B cell (primary cell): ENCODE data around the gene LUZP1. TPM values are rescaled to one million over a fixed set of nuclear protein-coding genes. Genes with fewer than 3 reads are reported as not detected.

Source experiments
- ATAC-seq: fragments of 200-7000 bp; cut with Tn5 transposase; one replicate; pipeline ENCODE4 v1.10.0; 2021; ENCODE audit warnings: low read depth, mild to moderate bottlenecking, moderate number of reproducible peaks, moderate library complexity
- CTCF ChIA-PET: fragments of 350-600 bp; sonication (Branson Sonifier 250); formaldehyde crosslinking; loops from one replicate; lab custom pipeline; 2021; ENCODE audit warnings: antibody characterized with exemption, inconsistent platforms; lab: Charles Lee
- POLR2A ChIA-PET: fragments of 350-600 bp; sonication (Branson Sonifier 250); formaldehyde crosslinking; loops from one replicate; lab custom pipeline; 2021; ENCODE audit warnings: antibody characterized with exemption; lab: Charles Lee
- DNase-seq: peaks from one replicate; pipeline ENCODE4 v3.0.0; 2013
- H2AFZ ChIP-seq: 2 replicates; pipeline ENCODE4 v1.6.1; 2012; ENCODE audit warnings: mild to moderate bottlenecking, low read depth, low read length; ENCODE audit not compliant: insufficient read depth, poor library complexity, severe bottlenecking
- H3K27ac ChIP-seq, 2 donors: 1 replicate in 1 of 2; 2 replicates in 1 of 2; pipeline ENCODE4 v1.5.1; 2012 to 2013; ENCODE audit warnings: low read length in 2 of 2, mild to moderate bottlenecking in 2 of 2, moderate library complexity in 1 of 2
- H3K27me3 ChIP-seq, 4 experiments: fragments of 200-600 bp in 1 of 4; sonication (generic) in 1 of 4; replicated peaks in 1 of 4; 1 replicate in 2 of 4; 2 replicates in 2 of 4; pipeline versions ENCODE4 v1.6.1 to v1.7.0; 2013 to 2016; ENCODE audit warnings: low read length in 3 of 4, mild to moderate bottlenecking in 2 of 4, mixed read lengths in 1 of 4, moderate library complexity in 1 of 4; ENCODE audit not compliant: insufficient read depth in 4 of 4, control insufficient read depth in 3 of 4; ENCODE audit errors: control extremely low read depth in 1 of 4
- H3K36me3 ChIP-seq, 2 experiments: replicated peaks in 1 of 2; 1 replicate in 1 of 2; 2 replicates in 1 of 2; pipeline versions ENCODE4 v1.6.1 to v1.7.1; 2013; ENCODE audit warnings: low read length in 1 of 2; ENCODE audit not compliant: insufficient read depth in 2 of 2, control insufficient read depth in 1 of 2; ENCODE audit errors: control extremely low read depth in 1 of 2, extremely low read depth in 1 of 2
- H3K4me1 ChIP-seq, 2 donors: fragments of 200-600 bp in 1 of 2; sonication (generic) in 1 of 2; 1 replicate in 1 of 2; 2 replicates in 1 of 2; pipeline versions ENCODE4 v1.5.1 to v1.6.1; 2013 to 2017; ENCODE audit warnings: low read length in 2 of 2; ENCODE audit not compliant: control insufficient read depth in 2 of 2, insufficient read depth in 2 of 2
- H3K4me2 ChIP-seq: replicated peaks from 2 replicates; pipeline ENCODE3; 2012; ENCODE audit warnings: mild to moderate bottlenecking, low read depth, low read length; ENCODE audit not compliant: poor library complexity, severe bottlenecking
- H3K4me3 ChIP-seq, 5 experiments: fragments of 200-600 bp in 1 of 5; sonication (generic) in 1 of 5; 1 replicate in 3 of 5; 2 replicates in 2 of 5; pipeline versions ENCODE4 v1.5.1 to v1.7.0; 2011 to 2016; ENCODE audit warnings: low read length in 4 of 5, mild to moderate bottlenecking in 4 of 5, low read depth in 2 of 5, control low read depth in 1 of 5, moderate library complexity in 1 of 5; ENCODE audit not compliant: insufficient read depth in 1 of 5; ENCODE audit errors: control extremely low read depth in 1 of 5, extremely low read depth in 1 of 5
- H3K79me2 ChIP-seq: fragments of 200-600 bp; sonication (generic); one replicate; pipeline ENCODE4 v1.6.0; 2016; ENCODE audit warnings: low read length; ENCODE audit not compliant: control insufficient read depth, insufficient read depth
- H3K9ac ChIP-seq: fragments of 200-600 bp; sonication (generic); 2 replicates; pipeline ENCODE4 v1.6.1; 2017; ENCODE audit warnings: mild to moderate bottlenecking, low read length, moderate library complexity
- H3K9me3 ChIP-seq, 3 donors: one replicate each; pipeline versions ENCODE4 v1.6.1 to v1.7.1; 2013; ENCODE audit warnings: low read length in 2 of 3; ENCODE audit not compliant: control insufficient read depth in 2 of 3, insufficient read depth in 1 of 3; ENCODE audit errors: control extremely low read depth in 1 of 3
- H4K20me1 ChIP-seq: 2 replicates; pipeline ENCODE4 v1.6.0; 2012; ENCODE audit warnings: mild to moderate bottlenecking, low read length; ENCODE audit not compliant: insufficient read depth, control insufficient read depth, poor library complexity, severe bottlenecking
- H3K27ac Mint-ChIP-seq: one replicate; pipeline ENCODE4 v1.8.0; 2021; ENCODE audit warnings: mixed read lengths
- H3K27me3 Mint-ChIP-seq: one replicate; pipeline ENCODE4 v1.8.0; 2021; ENCODE audit warnings: mixed read lengths
- H3K4me1 Mint-ChIP-seq: one replicate; pipeline ENCODE4 v1.8.0; 2021; ENCODE audit warnings: mixed read lengths
- H3K4me3 Mint-ChIP-seq: one replicate; pipeline ENCODE4 v1.8.0; 2021; ENCODE audit warnings: mixed read lengths
- H3K9me3 Mint-ChIP-seq: one replicate; pipeline ENCODE4 v1.8.0; 2022; ENCODE audit warnings: mixed read lengths; ENCODE audit not compliant: insufficient read depth
- CTCF ChIP-seq: fragments of 200-600 bp; IDR thresholded peaks from one replicate; pipeline ENCODE4 v1.8.0; 2022; ENCODE audit warnings: antibody characterized with exemption, mild to moderate bottlenecking
- EZH2 ChIP-seq: IDR thresholded peaks from 2 replicates; pipeline ENCODE4 v1.6.1; 2012; ENCODE audit warnings: borderline replicate concordance, low read depth, mild to moderate bottlenecking, moderate library complexity, low read length; ENCODE audit not compliant: insufficient read depth, poor library complexity, severe bottlenecking
- WGBS: methylation state at CpG from one replicate; pipeline ENCODE4 v1.1.5; 2013; ENCODE audit warnings: missing lambda C conversion rate; ENCODE audit not compliant: insufficient coverage; 5-methylcytosine and 5-hydroxymethylcytosine counted together
- intact Hi-C: fragments of 100-400 bp; cut with micrococcal nuclease; formaldehyde crosslinking; loops from one replicate; pipeline ENCODE4 v1.10.0; 2022
- polyA plus RNA-seq: library from polyadenylated mRNA; depleted of rRNA; stranded (reverse); fragments of >200 nt; gene quantifications from 2 replicates; pipeline ENCODE4 v1.2.3, GENCODE V29; 2012
- total RNA-seq, 2 donors: library from RNA; stranded (reverse); fragments of 120-200 nt in 1 of 2; gene quantifications; 1 replicate in 1 of 2; 2 replicates in 1 of 2; pipeline versions ENCODE4 v1.2.3 to v1.2.4, GENCODE V29; 2013 to 2022

LUZP1 gene
- total and polyA plus RNA-seq, 2 donors (not counting 1 experiment from before 2014, with no cell fraction given), result 2.0 to 12.9 TPM

GRCh38 chr1:23149114-23149513 lies 19.5 kb downstream of the LUZP1 start:
- Histone ChIP-seq H3K27ac (no peak overlapping the region), H3K4me3 (no peak overlapping the region), H3K36me3 (no peaks in the 10 kb centered on the region), H3K4me2 (no peak overlapping the region), H4K20me1 (no peaks in the 10 kb centered on the region), H3K79me2 (peaks cover 37% of the 10 kb centered on the region), H3K9ac (no peak overlapping the region), H3K27me3 (no peaks in the 10 kb centered on the region), H3K4me1 (no peaks in the 10 kb centered on the region), H3K9me3 (no peaks in the 10 kb centered on the region), H2AFZ (no peak overlapping the region)
- ATAC-seq (no peak), DNase-seq (no peak)
- Mint-ChIP-seq H3K27ac (no peak overlapping the region), H3K27me3 (no peaks in the 10 kb centered on the region), H3K9me3 (no peaks in the 10 kb centered on the region), H3K4me1 (peaks cover 5% of the 10 kb centered on the region), H3K4me3 (no peak overlapping the region)
- POLR2A ChIA-PET, result no interaction called here
- WGBS, result no CpG with 5 or more reads among the region's 1 CpG
- CTCF ChIA-PET, result interaction anchor here (0.6 to 1.7 kb wide), 4 partner anchors 35 to 157 kb away, joined by 4 to 6 read pairs (median 4); no protein-coding TSS in a partner anchor
- intact Hi-C loops, result no loop called here
- no peak for TF ChIP-seq EZH2
- TF ChIP-seq CTCF, result no peak

GRCh38 chr1:23148084-23148483 lies 20.6 kb downstream of the LUZP1 start:
- 69% methylated on average over 2 of the region's 4 CpGs for WGBS
- H3K27ac Mint-ChIP-seq, result no peak overlapping the region
- Histone ChIP-seq H3K4me2 (no peak overlapping the region), H3K27ac (no peak overlapping the region), H3K79me2 (peaks cover 31% of the 10 kb centered on the region), H3K36me3 (no peaks in the 10 kb centered on the region), H4K20me1 (no peaks in the 10 kb centered on the region), H3K4me3 (no peak overlapping the region), H2AFZ (no peak overlapping the region), H3K9ac (no peak overlapping the region), H3K4me1 (no peaks in the 10 kb centered on the region), H3K9me3 (no peaks in the 10 kb centered on the region), H3K27me3 (no peaks in the 10 kb centered on the region)
- TF ChIP-seq CTCF (no peak), EZH2 (no peak)
- ATAC-seq (no peak), DNase-seq (no peak)
- intact Hi-C loops, result no loop called here
- H3K9me3 Mint-ChIP-seq, result no peaks in the 10 kb centered on the region
- CTCF ChIA-PET, result interaction anchor here (1.7 kb wide), 1 partner anchor 37 kb away, joined by 5 read pairs; no protein-coding TSS in a partner anchor
- no peaks in the 10 kb centered on the region for H3K27me3 Mint-ChIP-seq
- POLR2A ChIA-PET, result no interaction called here
- H3K4me1 Mint-ChIP-seq, result peaks cover 5% of the 10 kb centered on the region
- no peak overlapping the region for H3K4me3 Mint-ChIP-seq
